Measurements from ENCODE around the gene CCDC183.
A peak's percentile ranks its signal among the peaks of the same experiment; 100 is the strongest.

Gene CCDC183

GRCh38 chr9:136789523-136789937 lies 6.6 kb upstream of the CCDC183 start:
- Histone ChIP-seq H3K4me2 (no peak overlapping the region; a peak in 1 of 22 replicates), H3K9ac (no peak overlapping the region), H4K20me1 (peaks cover 0 to 30% (median 18%) of the 10 kb centered on the region in 11 experiments; a peak in 16 of 22 replicates), H3K9me3 (replicated peaks in 1 of 11) (no peaks in the 10 kb centered on the region), H3K4me1 (peaks cover 49 to 78% (median 66%) of the 10 kb centered on the region in 10 experiments), H3K27me3 (peaks cover 0 to 4% (median 0%) of the 10 kb centered on the region in 11 experiments; a peak in 1 of 22 replicates), H3K27ac (no peak overlapping the region), H3K36me3 (peaks cover 0 to 23% (median 7%) of the 10 kb centered on the region in 11 experiments; a peak in 7 of 22 replicates), H3K4me3 (no peak overlapping the region)
- TF ChIP-seq Cebpa-rat (IDR thresholded peaks at IDR 0.05): no peak

- H3K4me1 ChIP-seq: peaks cover 36 to 78% (median 65%) of the 10 kb centered on the region in 10 experiments
- peaks cover 0 to 24% (median 7%) of the 10 kb centered on the region in 11 experiments; a peak in 7 of 22 replicates for H3K36me3 ChIP-seq
- H3K9me3 ChIP-seq (replicated peaks in 1 of 11): no peaks in the 10 kb centered on the region
- TF ChIP-seq Cebpa-rat (IDR thresholded peaks at IDR 0.05): no peak
- peak within 1 kb of the TSS; percentile 87 to 99 (median 96) for H3K4me2 ChIP-seq
- H3K27ac ChIP-seq: peak within 1 kb of the TSS; percentile 66 to 89 (median 83)
- peak within 1 kb of the TSS; percentile 77 to 91 (median 85) for H3K9ac ChIP-seq
- peaks cover 0 to 35% (median 18%) of the 10 kb centered on the region in 11 experiments; a peak in 16 of 22 replicates for H4K20me1 ChIP-seq
- H3K4me3 ChIP-seq: peak within 1 kb of the TSS; percentile 66 to 85 (median 75)
- H3K27me3 ChIP-seq: peaks cover 0 to 4% (median 0%) of the 10 kb centered on the region in 11 experiments; a peak in 2 of 22 replicates
These were observed 5.3 kb upstream of the CCDC183 start, which contains the start of gene TMEM141 for GRCh38 chr9:136790640-136791515. TMEM141 (plus strand) TSS chr9:136791344; CDS start chr9:136791371, 27 bp downstream.

GRCh38 chr9:136791516-136792276 lies 4.4 kb upstream of the CCDC183 start:
- Histone ChIP-seq H3K4me1 (peaks cover 36 to 80% (median 69%) of the 10 kb centered on the region in 10 experiments), H3K27ac (peak overlapping the region; percentile 66 to 89 (median 83)), H3K36me3 (peaks cover 0 to 24% (median 7%) of the 10 kb centered on the region in 11 experiments; a peak in 7 of 22 replicates), H3K9me3 (replicated peaks in 1 of 11) (no peaks in the 10 kb centered on the region), H3K27me3 (peaks cover 0 to 5% (median 0%) of the 10 kb centered on the region in 11 experiments; a peak in 2 of 22 replicates), H3K9ac (peak overlapping the region; percentile 77 to 91 (median 85)), H4K20me1 (peaks cover 0 to 40% (median 18%) of the 10 kb centered on the region in 11 experiments; a peak in 16 of 22 replicates), H3K4me2 (peak overlapping the region; percentile 87 to 99 (median 96)), H3K4me3 (peak overlapping the region; percentile 66 to 85 (median 75))
- TF ChIP-seq Cebpa-rat (IDR thresholded peaks at IDR 0.05): no peak

- peak overlapping the region in 9 of 10 experiments; percentile 66 to 85 (median 73); a peak in 15 of 20 replicates for H3K4me3 ChIP-seq
- peak overlapping the region; percentile 87 to 99 (median 96) for H3K4me2 ChIP-seq
- H3K27ac ChIP-seq: peak overlapping the region in 8 of 11 experiments; percentile 4 to 89 (median 56); a peak in 11 of 22 replicates
- H3K27me3 ChIP-seq: peaks cover 0 to 6% (median 0%) of the 10 kb centered on the region in 11 experiments; a peak in 3 of 22 replicates
- peaks cover 36 to 85% (median 72%) of the 10 kb centered on the region in 10 experiments for H3K4me1 ChIP-seq
- peak overlapping the region; percentile 28 to 91 (median 85); a peak in 19 of 22 replicates for H3K9ac ChIP-seq
- no peaks in the 10 kb centered on the region for H3K9me3 ChIP-seq (replicated peaks in 1 of 11)
- H4K20me1 ChIP-seq: peaks cover 0 to 40% (median 18%) of the 10 kb centered on the region in 11 experiments; a peak in 16 of 22 replicates
- peaks cover 0 to 24% (median 7%) of the 10 kb centered on the region in 11 experiments; a peak in 7 of 22 replicates for H3K36me3 ChIP-seq
- no peak for TF ChIP-seq Cebpa-rat (IDR thresholded peaks at IDR 0.05)
These were observed 3.6 kb upstream of the CCDC183 start for GRCh38 chr9:136792321-136793085.

GRCh38 chr9:136793086-136793946 lies 2.8 kb upstream of the CCDC183 start:
- Histone ChIP-seq H3K36me3 (peaks cover 0 to 24% (median 7%) of the 10 kb centered on the region in 11 experiments; a peak in 7 of 22 replicates), H3K9ac (peak overlapping the region in 3 of 11 experiments; percentile 4 to 91 (median 84); a peak in 2 of 22 replicates), H3K4me2 (peak overlapping the region in 8 of 11 experiments; percentile 93 to 99 (median 97); a peak in 10 of 22 replicates), H3K9me3 (replicated peaks in 1 of 11) (no peaks in the 10 kb centered on the region), H3K27ac (no peak overlapping the region), H4K20me1 (peaks cover 0 to 40% (median 18%) of the 10 kb centered on the region in 11 experiments; a peak in 16 of 22 replicates), H3K4me3 (no peak overlapping the region), H3K4me1 (peaks cover 29 to 79% (median 66%) of the 10 kb centered on the region in 10 experiments), H3K27me3 (peaks cover 0 to 6% (median 0%) of the 10 kb centered on the region in 11 experiments; a peak in 4 of 22 replicates)
- no peak for TF ChIP-seq Cebpa-rat (IDR thresholded peaks at IDR 0.05)

GRCh38 chr9:136794281-136794999 lies 1.7 kb upstream of the CCDC183 start:
- H3K27me3 ChIP-seq: peaks cover 0 to 14% (median 6%) of the 10 kb centered on the region in 11 experiments; a peak in 12 of 22 replicates
- TF ChIP-seq Cebpa-rat (IDR thresholded peaks at IDR 0.05): no peak
- H3K9me3 ChIP-seq (replicated peaks in 1 of 11): no peaks in the 10 kb centered on the region
- H3K4me1 ChIP-seq: peaks cover 27 to 78% (median 64%) of the 10 kb centered on the region in 10 experiments
- no peak overlapping the region for H3K27ac ChIP-seq
- peak overlapping the region in 2 of 11 experiments; percentile 15 to 23; a peak in 1 of 22 replicates for H3K9ac ChIP-seq
- H3K36me3 ChIP-seq: peaks cover 0 to 24% (median 7%) of the 10 kb centered on the region in 11 experiments; a peak in 7 of 22 replicates
- peaks cover 0 to 50% (median 18%) of the 10 kb centered on the region in 11 experiments; a peak in 17 of 22 replicates for H4K20me1 ChIP-seq
- H3K4me2 ChIP-seq: peak overlapping the region in 1 of 11 experiments; percentile 24; a peak in 1 of 22 replicates
- no peak overlapping the region for H3K4me3 ChIP-seq

All from BLaER1 treated with 17β-estradiol and CSF1 and Interleukin-3, amounts not matched to agents 10 nM and 100 nM (cell line).